Endodermal cell (in vitro differentiated cells): ENCODE results near the gene ANKRD33B. TPM values are rescaled to one million over a fixed set of nuclear protein-coding genes. Genes with fewer than 3 reads are reported as not detected.

ENCODE experiments used
- DNase-seq: peaks from one replicate; pipeline ENCODE4 v3.0.0-alpha.2; 2017
- H3K27ac ChIP-seq: 2 replicates; pipeline ENCODE4 v1.5.1; 2013; ENCODE audit warnings: mild to moderate bottlenecking, low read depth, low read length, moderate library complexity
- H3K27me3 ChIP-seq: 2 replicates; pipeline ENCODE4 v1.6.1; 2013; ENCODE audit warnings: mild to moderate bottlenecking, low read length, moderate library complexity; ENCODE audit not compliant: insufficient read depth, control insufficient read depth, poor library complexity, severe bottlenecking
- H3K36me3 ChIP-seq: 2 replicates; pipeline ENCODE4 v1.7.0; 2013; ENCODE audit warnings: mild to moderate bottlenecking, low read length, moderate library complexity; ENCODE audit not compliant: control insufficient read depth, insufficient read depth
- H3K4me1 ChIP-seq: one replicate; pipeline ENCODE4 v1.7.0; 2013; ENCODE audit warnings: low read length; ENCODE audit not compliant: control insufficient read depth, insufficient read depth
- H3K4me3 ChIP-seq: 2 replicates; pipeline ENCODE4 v1.5.1; 2013; ENCODE audit warnings: mild to moderate bottlenecking, low read length, moderate library complexity
- H3K9ac ChIP-seq: 2 replicates; pipeline ENCODE4 v1.6.1; 2013; ENCODE audit warnings: mild to moderate bottlenecking, low read length, moderate library complexity; ENCODE audit not compliant: poor library complexity, severe bottlenecking; ENCODE audit errors: extremely low read depth
- H3K9me3 ChIP-seq: 2 replicates; pipeline ENCODE4 v1.6.1; 2013; ENCODE audit warnings: mild to moderate bottlenecking, low read length, moderate library complexity; ENCODE audit not compliant: control insufficient read depth
- H3K27ac Mint-ChIP-seq: 2 replicates; pipeline ENCODE4 v1.8.0; 2020; ENCODE audit warnings: mixed read lengths
- H3K27me3 Mint-ChIP-seq: 2 replicates; pipeline ENCODE4 v1.8.0; 2021; ENCODE audit warnings: mild to moderate bottlenecking, mixed read lengths; ENCODE audit not compliant: insufficient read depth
- H3K36me3 Mint-ChIP-seq: 2 replicates; pipeline ENCODE4 v1.8.0; 2020; ENCODE audit warnings: low read depth, mixed read lengths
- H3K4me1 Mint-ChIP-seq: 2 replicates; pipeline ENCODE4 v1.8.0; 2020; ENCODE audit warnings: mixed read lengths
- H3K4me3 Mint-ChIP-seq: 2 replicates; pipeline ENCODE4 v1.8.0; 2020; ENCODE audit warnings: mild to moderate bottlenecking, moderate library complexity, mixed read lengths
- H3K9me3 Mint-ChIP-seq: 2 replicates; pipeline ENCODE4 v1.8.0; 2020; ENCODE audit warnings: mild to moderate bottlenecking, mixed read lengths
- CTCF ChIP-seq: fragments of 200-600 bp; sonication (generic); conservative IDR thresholded peaks from 2 replicates; pipeline ENCODE4 v1.5.0; 2021; ENCODE audit warnings: antibody characterized with exemption, mild to moderate bottlenecking
- WGBS, 2 experiments: methylation state at CpG; one replicate each; pipeline versions ENCODE4 v1.1.5 to v1.1.7; 2013; ENCODE audit warnings: missing lambda C conversion rate in 2 of 2, mixed read lengths in 1 of 2; ENCODE audit not compliant: insufficient coverage in 1 of 2, insufficient read length in 1 of 2; 5-methylcytosine and 5-hydroxymethylcytosine counted together
- total RNA-seq, 2 donors: library from RNA; stranded (reverse); fragmentation: NEBNext Ultra II Directional in 1 of 2; extraction: Animal tissue kit (Norgen Biotek cat#: 25700) in 1 of 2; gene quantifications; 2 replicates in 1 of 2; 3 replicates in 1 of 2; pipeline ENCODE4 v1.2.1, GENCODE V29; 2021

ANKRD33B gene
- total RNA-seq, 2 donors from 2014 or later, result 21.9 to 37.2 TPM

GRCh38 chr5:10661401-10661800 lies 97.5 kb downstream of the ANKRD33B start:
- no peak overlapping the region for H3K27ac Mint-ChIP-seq
- Histone ChIP-seq H3K9ac (no peak overlapping the region), H3K27me3 (no peaks in the 10 kb centered on the region), H3K4me3 (no peak overlapping the region), H3K27ac (no peak overlapping the region), H3K9me3 (no peaks in the 10 kb centered on the region), H3K4me1 (no peaks in the 10 kb centered on the region), H3K36me3 (no peaks in the 10 kb centered on the region)
- peaks cover 4% of the 10 kb centered on the region for H3K9me3 Mint-ChIP-seq
- 95 to 96% methylated on average over 12 to 13 of the region's 13 CpGs for WGBS, 2 experiments
- H3K36me3 Mint-ChIP-seq, result no peaks in the 10 kb centered on the region
- no peak for TF ChIP-seq CTCF
- H3K27me3 Mint-ChIP-seq, result no peaks in the 10 kb centered on the region
- no peaks in the 10 kb centered on the region for H3K4me1 Mint-ChIP-seq
- no peak for DNase-seq
- H3K4me3 Mint-ChIP-seq, result no peak overlapping the region

- no peaks in the 10 kb centered on the region for H3K27me3 Mint-ChIP-seq
- WGBS, 2 experiments, result 88 to 97% methylated on average over 8 to 11 of the region's 11 CpGs
- no peaks in the 10 kb centered on the region for H3K36me3 ChIP-seq
- no peak overlapping the region for H3K4me3 ChIP-seq
- H3K4me1 Mint-ChIP-seq, result no peaks in the 10 kb centered on the region
- no peak for TF ChIP-seq CTCF
- no peaks in the 10 kb centered on the region for H3K4me1 ChIP-seq
- H3K4me3 Mint-ChIP-seq, result no peak overlapping the region
- no peak overlapping the region for H3K9ac ChIP-seq
- H3K9me3 Mint-ChIP-seq, result peaks cover 4% of the 10 kb centered on the region
- H3K27ac Mint-ChIP-seq, result no peak overlapping the region
- H3K36me3 Mint-ChIP-seq, result no peaks in the 10 kb centered on the region
- no peaks in the 10 kb centered on the region for H3K9me3 ChIP-seq
- DNase-seq, result no peak
- no peak overlapping the region for H3K27ac ChIP-seq
- H3K27me3 ChIP-seq, result no peaks in the 10 kb centered on the region
Measured at GRCh38 chr5:10662083-10662482, 98.2 kb downstream of the ANKRD33B start.

- H3K27me3 Mint-ChIP-seq, result no peaks in the 10 kb centered on the region
- no peak overlapping the region for H3K4me3 Mint-ChIP-seq
- Histone ChIP-seq H3K9me3 (no peaks in the 10 kb centered on the region), H3K27ac (no peak overlapping the region), H3K27me3 (no peaks in the 10 kb centered on the region), H3K4me3 (no peak overlapping the region), H3K4me1 (no peaks in the 10 kb centered on the region), H3K36me3 (no peaks in the 10 kb centered on the region), H3K9ac (no peak overlapping the region)
- no peak overlapping the region for H3K27ac Mint-ChIP-seq
- 92 to 95% methylated on average over 4 to 10 of the region's 10 CpGs for WGBS, 2 experiments
- H3K9me3 Mint-ChIP-seq, result peaks cover 4% of the 10 kb centered on the region
- H3K4me1 Mint-ChIP-seq, result no peaks in the 10 kb centered on the region
- DNase-seq, result no peak
- no peak for TF ChIP-seq CTCF
- H3K36me3 Mint-ChIP-seq, result no peaks in the 10 kb centered on the region
Measured at GRCh38 chr5:10662661-10663488, 99.0 kb downstream of the ANKRD33B start.
